ENCODE results near the gene BTBD3.

Gene BTBD3

DNA sequence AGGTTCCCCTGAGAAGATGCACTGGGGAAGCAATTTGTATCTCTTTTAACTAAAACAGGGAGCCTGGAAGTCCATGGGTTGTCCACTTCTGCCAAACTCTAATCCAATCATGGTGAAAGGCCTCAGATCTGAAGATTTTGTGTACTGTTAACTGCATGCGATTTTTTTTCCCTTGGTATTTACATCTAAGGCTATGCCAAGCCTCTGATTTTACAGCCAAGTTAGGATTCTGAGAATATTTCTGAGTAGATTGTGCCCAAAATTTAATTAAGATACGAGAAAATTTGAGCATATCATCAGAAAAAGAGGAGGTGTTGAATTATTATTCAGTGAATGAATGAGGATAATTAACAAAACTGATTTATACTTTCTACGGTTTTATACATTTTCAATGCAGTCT, 34.0 kb downstream of the BTBD3 start:
- H3K79me1 ChIP-seq (ENCODE audit: low read length): no peaks in the 10 kb centered on the region

DNA sequence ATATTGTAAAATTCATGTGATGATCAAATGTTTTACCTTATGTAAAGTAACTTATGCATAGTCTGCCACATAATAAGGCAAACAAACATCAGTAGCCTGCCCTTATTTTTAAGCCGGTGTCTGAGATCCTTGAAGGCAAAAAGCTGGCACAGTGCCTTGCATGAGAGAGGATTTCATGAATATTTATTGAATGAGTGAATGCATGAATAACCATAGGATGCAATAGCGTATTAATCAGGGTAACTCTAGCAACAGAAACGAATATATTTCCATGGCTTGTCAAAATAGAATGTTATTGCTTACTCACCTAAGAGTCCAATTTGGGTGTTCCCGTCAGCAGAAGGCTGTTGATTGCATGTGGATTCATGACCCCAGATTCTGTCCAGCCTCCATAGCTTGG, 34.9 kb downstream of the BTBD3 start:
- WGBS (ENCODE audit: extremely low coverage, insufficient coverage, insufficient read length): no CpG with 5 or more reads among the region's 4 CpGs
- H3K79me2 ChIP-seq (ENCODE audit: control insufficient read depth, insufficient read depth, low read length, poor library complexity): no peaks in the 10 kb centered on the region
- H4K8ac ChIP-seq (ENCODE audit: low read depth, low read length): no peak overlapping the region

More for the DNA sequence above, 34.0 kb downstream of the BTBD3 start:
- H3K27me3 ChIP-seq (ENCODE audit: insufficient read depth, low read length): no peaks in the 10 kb centered on the region
- H3K4me1 ChIP-seq (ENCODE audit: control insufficient read depth in 1 of 2, insufficient read depth in 2 of 2, low read length in 2 of 2): no peaks in the 10 kb centered on the region
- no peak overlapping the region for H3K4ac ChIP-seq (ENCODE audit: low read depth, low read length)
- H3K9ac ChIP-seq (ENCODE audit: low read length): no peak overlapping the region
- H2BK5ac ChIP-seq (ENCODE audit: low read depth, low read length, poor library complexity): no peak overlapping the region
- H3K36me3 ChIP-seq (ENCODE audit: control insufficient read depth in 1 of 2, insufficient read depth in 2 of 2, low read length in 2 of 2): no peaks in the 10 kb centered on the region
- no peak overlapping the region for H4K91ac ChIP-seq (ENCODE audit: low read depth, low read length)
- no peak overlapping the region for H3K14ac ChIP-seq (ENCODE audit: low read length)
- H3K27ac ChIP-seq (ENCODE audit: low read depth, low read length): no peak overlapping the region
- H4K8ac ChIP-seq (ENCODE audit: low read depth, low read length): no peak overlapping the region
- no peak overlapping the region for H4K12ac ChIP-seq (ENCODE audit: low read depth, low read length)
- no peak overlapping the region for H2BK12ac ChIP-seq (ENCODE audit: low read length)
- H3K4me2 ChIP-seq (ENCODE audit: low read length): no peak overlapping the region
- H3K18ac ChIP-seq (ENCODE audit: low read length): no peak overlapping the region
- H3K23ac ChIP-seq (ENCODE audit: low read length): no peak overlapping the region
- no peak for DNase-seq
- no peak overlapping the region for H2BK120ac ChIP-seq (ENCODE audit: insufficient read depth, low read length, poor library complexity)
- H3K4me3 ChIP-seq (ENCODE audit: low read depth, low read length): no peak overlapping the region
- H3K79me2 ChIP-seq (ENCODE audit: control insufficient read depth, insufficient read depth, low read length, poor library complexity): no peaks in the 10 kb centered on the region
- no peak overlapping the region for H2AK5ac ChIP-seq (ENCODE audit: low read length)
- peaks cover 2% of the 10 kb centered on the region for H3K9me3 ChIP-seq (ENCODE audit: insufficient read depth, low read depth, low read length)
- no CpG with 5 or more reads among the region's 3 CpGs for WGBS (ENCODE audit: extremely low coverage, insufficient coverage, insufficient read length)
- no peak overlapping the region for H2AFZ ChIP-seq (ENCODE audit: insufficient read depth, low read length, poor library complexity)

DNA sequence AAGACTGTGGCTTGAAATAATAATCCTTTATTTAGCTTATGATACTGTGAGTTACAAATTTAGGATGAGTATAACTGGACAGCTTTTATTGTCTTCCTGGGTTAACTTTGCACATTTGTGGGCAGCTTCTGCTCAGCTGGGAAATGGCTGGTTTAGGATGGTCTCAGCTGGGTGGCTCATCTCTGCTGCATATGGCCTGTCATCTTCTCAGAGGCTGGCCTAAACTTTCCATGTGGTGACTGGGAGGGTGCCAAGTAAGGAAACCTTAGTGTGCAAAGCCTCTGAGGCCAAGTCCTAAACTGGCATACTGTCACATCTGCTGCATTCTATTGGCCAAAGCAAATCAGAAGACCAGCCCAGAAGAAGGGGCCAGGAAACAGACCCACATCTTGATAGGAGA, 40.2 kb downstream of the BTBD3 start:
- H3K4me3 ChIP-seq (ENCODE audit: low read depth, low read length): no peak overlapping the region
- H2BK120ac ChIP-seq (ENCODE audit: insufficient read depth, low read length, poor library complexity): no peak overlapping the region
- peaks cover 2% of the 10 kb centered on the region for H3K9me3 ChIP-seq (ENCODE audit: insufficient read depth, low read depth, low read length)
- DNase-seq: no peak
- H2AK5ac ChIP-seq (ENCODE audit: low read length): no peak overlapping the region
- no peaks in the 10 kb centered on the region for H3K4me1 ChIP-seq (ENCODE audit: control insufficient read depth in 1 of 2, insufficient read depth in 2 of 2, low read length in 2 of 2)
- H2BK12ac ChIP-seq (ENCODE audit: low read length): no peak overlapping the region
- H2AFZ ChIP-seq (ENCODE audit: insufficient read depth, low read length, poor library complexity): no peak overlapping the region
- no peak overlapping the region for H3K4me2 ChIP-seq (ENCODE audit: low read length)
- no peak overlapping the region for H3K27ac ChIP-seq (ENCODE audit: low read depth, low read length)
- H4K91ac ChIP-seq (ENCODE audit: low read depth, low read length): no peak overlapping the region
- no peak overlapping the region for H4K8ac ChIP-seq (ENCODE audit: low read depth, low read length)
- no peak overlapping the region for H3K14ac ChIP-seq (ENCODE audit: low read length)
- no peak overlapping the region for H3K18ac ChIP-seq (ENCODE audit: low read length)
- no peak overlapping the region for H2BK5ac ChIP-seq (ENCODE audit: low read depth, low read length, poor library complexity)
- H3K23ac ChIP-seq (ENCODE audit: low read length): no peak overlapping the region
- no peak overlapping the region for H3K9ac ChIP-seq (ENCODE audit: low read length)
- no peaks in the 10 kb centered on the region for H3K79me2 ChIP-seq (ENCODE audit: control insufficient read depth, insufficient read depth, low read length, poor library complexity)
- no peaks in the 10 kb centered on the region for H3K27me3 ChIP-seq (ENCODE audit: insufficient read depth, low read length)
- H3K79me1 ChIP-seq (ENCODE audit: low read length): no peaks in the 10 kb centered on the region
- no peaks in the 10 kb centered on the region for H3K36me3 ChIP-seq (ENCODE audit: control insufficient read depth in 1 of 2, insufficient read depth in 2 of 2, low read length in 2 of 2)
- no peak overlapping the region for H4K12ac ChIP-seq (ENCODE audit: low read depth, low read length)
- no peak overlapping the region for H3K4ac ChIP-seq (ENCODE audit: low read depth, low read length)

More for the DNA sequence above, 34.9 kb downstream of the BTBD3 start:
- Histone ChIP-seq H3K4ac (ENCODE audit: low read depth, low read length) (no peak overlapping the region), H2BK120ac (ENCODE audit: insufficient read depth, low read length, poor library complexity) (no peak overlapping the region), H4K12ac (ENCODE audit: low read depth, low read length) (no peak overlapping the region), H3K36me3 (ENCODE audit: control insufficient read depth in 1 of 2, insufficient read depth in 2 of 2, low read length in 2 of 2) (no peaks in the 10 kb centered on the region), H2BK12ac (ENCODE audit: low read length) (no peak overlapping the region), H4K91ac (ENCODE audit: low read depth, low read length) (no peak overlapping the region), H3K9ac (ENCODE audit: low read length) (no peak overlapping the region), H3K14ac (ENCODE audit: low read length) (no peak overlapping the region), H3K4me2 (ENCODE audit: low read length) (no peak overlapping the region), H3K23ac (ENCODE audit: low read length) (no peak overlapping the region), H3K79me1 (ENCODE audit: low read length) (no peaks in the 10 kb centered on the region), H2BK5ac (ENCODE audit: low read depth, low read length, poor library complexity) (no peak overlapping the region), H3K27me3 (ENCODE audit: insufficient read depth, low read length) (no peaks in the 10 kb centered on the region), H3K9me3 (ENCODE audit: insufficient read depth, low read depth, low read length) (peaks cover 2% of the 10 kb centered on the region), H3K18ac (ENCODE audit: low read length) (no peak overlapping the region), H2AFZ (ENCODE audit: insufficient read depth, low read length, poor library complexity) (no peak overlapping the region), H3K27ac (ENCODE audit: low read depth, low read length) (no peak overlapping the region), H3K4me1 (ENCODE audit: control insufficient read depth in 1 of 2, insufficient read depth in 2 of 2, low read length in 2 of 2) (no peaks in the 10 kb centered on the region), H2AK5ac (ENCODE audit: low read length) (no peak overlapping the region), H3K4me3 (ENCODE audit: low read depth, low read length) (no peak overlapping the region)
- DNase-seq: no peak

DNA sequence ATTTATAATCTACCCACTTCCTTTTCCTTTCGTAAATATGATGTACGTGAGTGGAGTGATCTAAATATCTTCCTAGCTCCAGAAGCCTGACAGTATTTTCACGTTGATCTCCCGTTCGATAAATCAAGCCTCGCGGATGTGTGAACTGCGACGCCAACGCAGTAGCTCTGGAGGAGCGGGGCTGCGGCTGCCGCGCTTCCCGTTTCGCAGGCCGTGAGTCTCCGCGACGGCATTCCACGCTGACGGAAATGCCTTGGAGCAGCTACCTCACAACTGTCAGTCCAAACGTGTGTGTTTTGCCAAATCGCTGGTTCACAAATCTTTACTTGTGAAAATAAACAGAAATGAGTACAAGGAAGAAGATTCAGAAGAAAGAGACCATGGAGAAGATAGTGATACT, 41.2 kb downstream of the BTBD3 start:
- no peaks in the 10 kb centered on the region for H3K36me3 ChIP-seq (ENCODE audit: control insufficient read depth in 1 of 2, insufficient read depth in 2 of 2, low read length in 2 of 2)
- no peak overlapping the region for H3K27ac ChIP-seq (ENCODE audit: low read depth, low read length)
- WGBS (ENCODE audit: extremely low coverage, insufficient coverage, insufficient read length): no CpG with 5 or more reads among the region's 24 CpGs

More for the DNA sequence above, 41.2 kb downstream of the BTBD3 start:
- Histone ChIP-seq H3K79me2 (ENCODE audit: control insufficient read depth, insufficient read depth, low read length, poor library complexity) (no peaks in the 10 kb centered on the region), H3K4ac (ENCODE audit: low read depth, low read length) (no peak overlapping the region), H3K23ac (ENCODE audit: low read length) (no peak overlapping the region), H3K27me3 (ENCODE audit: insufficient read depth, low read length) (no peaks in the 10 kb centered on the region), H4K8ac (ENCODE audit: low read depth, low read length) (no peak overlapping the region), H3K9me3 (ENCODE audit: insufficient read depth, low read depth, low read length) (peaks cover 2% of the 10 kb centered on the region), H4K12ac (ENCODE audit: low read depth, low read length) (no peak overlapping the region), H3K79me1 (ENCODE audit: low read length) (no peaks in the 10 kb centered on the region), H4K91ac (ENCODE audit: low read depth, low read length) (no peak overlapping the region), H3K14ac (ENCODE audit: low read length) (no peak overlapping the region), H2BK120ac (ENCODE audit: insufficient read depth, low read length, poor library complexity) (no peak overlapping the region), H3K4me3 (ENCODE audit: low read depth, low read length) (no peak overlapping the region), H2BK5ac (ENCODE audit: low read depth, low read length, poor library complexity) (no peak overlapping the region), H3K9ac (ENCODE audit: low read length) (no peak overlapping the region), H3K4me1 (ENCODE audit: control insufficient read depth in 1 of 2, insufficient read depth in 2 of 2, low read length in 2 of 2) (no peaks in the 10 kb centered on the region), H3K18ac (ENCODE audit: low read length) (no peak overlapping the region), H3K4me2 (ENCODE audit: low read length) (no peak overlapping the region), H2AFZ (ENCODE audit: insufficient read depth, low read length, poor library complexity) (no peak overlapping the region), H2BK12ac (ENCODE audit: low read length) (no peak overlapping the region), H2AK5ac (ENCODE audit: low read length) (no peak overlapping the region)
- peak in 1 of 2 donors; percentile 11 for DNase-seq

Measured in trophoblast cell (in vitro differentiated cells and primary cell).